ENCODE results near the gene SCLY. TPM values are rescaled to one million over a fixed set of nuclear protein-coding genes. Genes with fewer than 3 reads are reported as not detected.

Gene SCLY
- total and polyA plus RNA-seq, 4 experiments from 2014 or later = 17.7 to 37.9 (median 27.4) TPM

DNA sequence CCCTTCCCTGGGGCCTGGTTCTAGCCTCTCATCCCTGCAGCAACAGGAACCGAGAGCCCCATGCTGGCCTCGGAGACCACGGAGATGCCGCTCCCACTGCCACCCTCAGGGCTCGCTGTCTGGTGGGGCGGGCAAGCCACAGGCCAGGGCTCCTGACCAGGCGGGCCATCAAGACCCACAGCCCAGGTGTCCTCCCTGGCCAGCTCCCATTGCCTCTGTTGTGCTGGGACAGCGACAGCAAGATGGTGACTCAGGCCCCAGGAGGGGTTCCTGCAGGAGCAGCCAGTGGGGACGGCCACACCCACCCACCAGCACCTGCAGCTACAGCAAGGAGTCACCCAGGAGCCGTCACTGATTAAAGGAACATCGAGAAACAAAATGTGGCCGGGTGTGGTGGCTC is 85.0 kb downstream of the SCLY start:
- CTCF ChIA-PET (ENCODE audit: partially characterized antibody) = no interaction called here
- H3K4me1 ChIP-seq (ENCODE audit: insufficient read depth, low read length) = no peaks in the 10 kb centered on the region
- DNase-seq = no peak
- no peak overlapping the region for H3K4me3 ChIP-seq (ENCODE audit: low read length in 2 of 2)
- Mint-ChIP-seq H3K36me3 (no peaks in the 10 kb centered on the region), H3K4me3 (no peak overlapping the region), H3K9me3 (peaks cover 0 to 4% (median 0%) of the 10 kb centered on the region in 8 donors), H3K27ac (no peak overlapping the region), H3K27me3 (no peaks in the 10 kb centered on the region), H3K4me1 (peaks cover 4 to 11% (median 7%) of the 10 kb centered on the region in 4 donors)
- no peaks in the 10 kb centered on the region for H3K9me3 ChIP-seq (ENCODE audit: control insufficient read depth in 1 of 2, low read length in 2 of 2)
- no peaks in the 10 kb centered on the region for H3K27me3 ChIP-seq (ENCODE audit: insufficient read depth, low read length)
- H3K36me3 ChIP-seq (ENCODE audit: insufficient read depth, low read length) = no peaks in the 10 kb centered on the region
- intact Hi-C loops (cut with micrococcal nuclease) = loop anchor here (5.0 kb wide), 1 partner anchor 569 kb away; no protein-coding TSS in a partner anchor
- POLR2A ChIA-PET (ENCODE audit: partially characterized antibody) = no interaction called here
- no peak overlapping the region for H3K27ac ChIP-seq (ENCODE audit: low read depth, low read length)

DNA sequence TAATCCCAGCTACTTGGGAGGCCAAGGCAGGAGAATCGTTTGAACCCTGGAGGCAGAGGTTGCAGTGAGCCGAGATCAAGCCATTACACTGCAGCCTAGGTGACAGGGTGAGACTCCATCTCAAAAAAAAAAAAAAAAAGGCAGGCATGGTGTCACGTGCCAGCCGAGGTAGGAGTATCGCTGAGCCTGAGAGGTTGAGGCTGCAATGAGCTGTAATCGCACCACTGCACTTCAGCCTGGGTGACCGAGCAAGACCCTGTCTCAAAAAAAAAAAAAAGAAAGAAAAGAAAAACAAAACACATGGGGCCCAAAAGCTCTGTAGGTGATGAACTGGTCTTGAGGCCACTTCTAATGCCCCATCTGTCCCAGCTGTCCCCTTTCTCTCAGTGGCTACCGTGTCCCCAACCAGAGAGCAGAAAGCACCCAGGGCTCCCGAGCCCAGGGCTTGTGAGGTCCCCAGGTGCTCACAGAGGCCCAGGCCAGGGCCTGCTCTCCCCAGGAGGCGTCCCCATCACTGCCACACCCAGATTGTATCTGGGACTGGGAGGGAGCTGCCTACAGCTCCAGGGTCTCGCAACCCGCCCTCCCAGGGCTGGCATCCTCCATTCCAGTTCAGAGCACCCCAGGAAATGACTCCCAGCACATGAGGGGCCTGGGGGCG is 86.2 kb downstream of the SCLY start:
- no peak for DNase-seq
- no peaks in the 10 kb centered on the region for H3K27me3 Mint-ChIP-seq
- ChIA-PET POLR2A (ENCODE audit: partially characterized antibody) (no interaction called here), CTCF (ENCODE audit: partially characterized antibody) (interaction anchor here (1.0 kb wide), 1 partner anchor 117 kb away, joined by 3 read pairs; no protein-coding TSS in a partner anchor)
- no peak overlapping the region for H3K4me3 ChIP-seq (ENCODE audit: low read length in 2 of 2)
- H3K9me3 Mint-ChIP-seq = peaks cover 0 to 2% (median 0%) of the 10 kb centered on the region in 8 donors
- no peaks in the 10 kb centered on the region for H3K4me1 ChIP-seq (ENCODE audit: insufficient read depth, low read length)
- no peaks in the 10 kb centered on the region for H3K36me3 ChIP-seq (ENCODE audit: insufficient read depth, low read length)
- H3K36me3 Mint-ChIP-seq = no peaks in the 10 kb centered on the region
- intact Hi-C loops (cut with micrococcal nuclease) = loop anchor here (5.0 kb wide), 1 partner anchor 570 kb away; no protein-coding TSS in a partner anchor
- H3K4me3 Mint-ChIP-seq = no peak overlapping the region
- no peaks in the 10 kb centered on the region for H3K9me3 ChIP-seq (ENCODE audit: control insufficient read depth in 1 of 2, low read length in 2 of 2)
- no peak overlapping the region for H3K27ac ChIP-seq (ENCODE audit: low read depth, low read length)
- H3K4me1 Mint-ChIP-seq = peaks cover 0 to 4% (median under 1%) of the 10 kb centered on the region in 4 donors
- H3K27ac Mint-ChIP-seq = no peak overlapping the region
- no peaks in the 10 kb centered on the region for H3K27me3 ChIP-seq (ENCODE audit: insufficient read depth, low read length)

DNA sequence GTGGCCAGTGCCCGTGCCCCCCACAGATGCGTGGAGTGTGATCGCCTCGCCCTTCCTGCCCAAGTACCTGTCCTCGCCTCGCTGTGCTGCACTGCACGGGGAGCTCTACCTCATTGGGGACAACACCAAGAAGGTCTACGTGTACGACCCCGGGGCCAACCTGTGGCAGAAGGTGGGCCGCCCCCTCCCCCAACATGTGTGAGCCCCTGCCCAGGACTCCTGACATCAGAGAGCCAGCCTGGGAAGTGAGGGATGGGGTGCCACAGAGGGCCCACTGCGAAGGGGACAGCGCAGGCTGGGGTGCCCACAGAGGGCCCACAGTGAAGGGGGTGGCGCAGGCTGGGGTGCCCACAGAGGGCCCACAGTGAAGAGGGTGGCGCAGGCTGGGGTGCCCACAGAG is 88.2 kb downstream of the SCLY start:
- Histone ChIP-seq H3K4me1 (ENCODE audit: insufficient read depth, low read length) (no peaks in the 10 kb centered on the region), H3K4me3 (ENCODE audit: low read length in 2 of 2) (no peak overlapping the region), H3K36me3 (ENCODE audit: insufficient read depth, low read length) (no peaks in the 10 kb centered on the region), H3K27ac (ENCODE audit: low read depth, low read length) (no peak overlapping the region), H3K27me3 (ENCODE audit: insufficient read depth, low read length) (no peaks in the 10 kb centered on the region), H3K9me3 (ENCODE audit: control insufficient read depth in 1 of 2, low read length in 2 of 2) (no peaks in the 10 kb centered on the region)
- Mint-ChIP-seq H3K27me3 (no peaks in the 10 kb centered on the region), H3K27ac (no peak overlapping the region), H3K36me3 (no peaks in the 10 kb centered on the region), H3K9me3 (peaks cover 0 to 3% (median 0%) of the 10 kb centered on the region in 8 donors), H3K4me3 (no peak overlapping the region), H3K4me1 (peaks cover 0 to 3% (median 0%) of the 10 kb centered on the region in 4 donors)
- intact Hi-C loops (cut with micrococcal nuclease) = loop anchor here (5.0 kb wide), 1 partner anchor 572 kb away; no protein-coding TSS in a partner anchor
- ChIA-PET POLR2A (ENCODE audit: partially characterized antibody) (no interaction called here), CTCF (ENCODE audit: partially characterized antibody) (no interaction called here)
- no peak for DNase-seq

Other genes starting within 250 kb of the SCLY start
- gene RAMP1, start 201.4 kb upstream of the SCLY start, total RNA-seq = not detected
- gene RAMP1, start 201.4 kb upstream of the SCLY start, polyA plus RNA-seq = 10 to 100 TPM in 1 of 2 donors, 1 to 10 TPM in 1; 1.3 to 10.8 TPM
- 10 to 100 TPM; 35.7 to 39.3 TPM for gene UBE2F, start 94.0 kb upstream of the SCLY start, total RNA-seq
- 100 to 1,000 TPM in 1 of 2 donors, 10 to 100 TPM in 1; 82.4 to 116 TPM for gene UBE2F, start 94.0 kb upstream of the SCLY start, polyA plus RNA-seq
- under 1 TPM; 0.28 to 0.41 TPM for gene ESPNL, start 39.3 kb downstream of the SCLY start, total RNA-seq
- gene ESPNL, start 39.3 kb downstream of the SCLY start, polyA plus RNA-seq = not detected
- gene KLHL30, start 77.7 kb downstream of the SCLY start, total RNA-seq = not detected
- not detected for gene KLHL30, start 77.7 kb downstream of the SCLY start, polyA plus RNA-seq
- gene ERFE, start 98.0 kb downstream of the SCLY start, total RNA-seq = not detected
- gene ERFE, start 98.0 kb downstream of the SCLY start, polyA plus RNA-seq = not detected
- 10 to 100 TPM; 78.2 to 87.8 TPM for gene ILKAP, start 142.7 kb downstream of the SCLY start, total RNA-seq
- 10 to 100 TPM; 44.4 to 48.3 TPM for gene ILKAP, start 142.7 kb downstream of the SCLY start, polyA plus RNA-seq
- gene HES6, start 179.0 kb downstream of the SCLY start, total RNA-seq = 1 to 10 TPM in 1 of 2 experiments, under 1 TPM in 1; 0.67 to 2.1 TPM
- gene HES6, start 179.0 kb downstream of the SCLY start, polyA plus RNA-seq = 1 to 10 TPM in 1 of 2 donors, under 1 TPM in 1; 0.99 to 4.9 TPM
- 10 to 100 TPM; 11.5 to 13.4 TPM for gene PER2, start 227.6 kb downstream of the SCLY start, total RNA-seq
- gene PER2, start 227.6 kb downstream of the SCLY start, polyA plus RNA-seq = 1 to 10 TPM in 1 of 2 donors, under 1 TPM in 1; 0.42 to 5.3 TPM